ENCODE results near the gene TNFRSF4.

TNFRSF4 gene

DNA sequence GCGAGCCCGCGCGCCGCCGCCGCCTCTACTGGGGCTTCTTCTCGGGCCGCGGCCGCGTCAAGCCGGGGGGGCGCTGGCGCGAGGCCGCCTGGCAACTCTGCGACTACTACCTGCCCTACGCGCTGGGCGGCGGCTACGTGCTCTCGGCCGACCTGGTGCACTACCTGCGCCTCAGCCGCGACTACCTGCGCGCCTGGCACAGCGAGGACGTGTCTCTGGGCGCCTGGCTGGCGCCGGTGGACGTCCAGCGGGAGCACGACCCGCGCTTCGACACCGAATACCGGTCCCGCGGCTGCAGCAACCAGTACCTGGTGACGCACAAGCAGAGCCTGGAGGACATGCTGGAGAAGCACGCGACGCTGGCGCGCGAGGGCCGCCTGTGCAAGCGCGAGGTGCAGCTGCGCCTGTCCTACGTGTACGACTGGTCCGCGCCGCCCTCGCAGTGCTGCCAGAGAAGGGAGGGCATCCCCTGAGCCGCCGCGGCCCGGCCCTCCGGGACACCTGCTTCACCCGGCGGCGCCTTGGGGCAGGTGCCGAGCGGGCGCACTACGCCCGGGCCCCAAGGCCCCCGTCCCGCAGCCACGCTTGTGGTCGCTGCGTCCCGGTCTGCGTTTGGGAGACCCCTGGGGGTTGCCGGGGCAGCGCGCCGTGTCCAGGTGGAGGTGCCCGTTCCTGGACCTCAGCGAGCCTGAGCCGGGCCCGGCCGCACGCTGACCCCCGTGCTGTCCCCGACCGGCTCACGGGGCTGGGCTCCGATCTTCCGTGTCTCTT is 19.0 kb upstream of the TNFRSF4 start:
- TF ChIP-seq, protein P1, sequence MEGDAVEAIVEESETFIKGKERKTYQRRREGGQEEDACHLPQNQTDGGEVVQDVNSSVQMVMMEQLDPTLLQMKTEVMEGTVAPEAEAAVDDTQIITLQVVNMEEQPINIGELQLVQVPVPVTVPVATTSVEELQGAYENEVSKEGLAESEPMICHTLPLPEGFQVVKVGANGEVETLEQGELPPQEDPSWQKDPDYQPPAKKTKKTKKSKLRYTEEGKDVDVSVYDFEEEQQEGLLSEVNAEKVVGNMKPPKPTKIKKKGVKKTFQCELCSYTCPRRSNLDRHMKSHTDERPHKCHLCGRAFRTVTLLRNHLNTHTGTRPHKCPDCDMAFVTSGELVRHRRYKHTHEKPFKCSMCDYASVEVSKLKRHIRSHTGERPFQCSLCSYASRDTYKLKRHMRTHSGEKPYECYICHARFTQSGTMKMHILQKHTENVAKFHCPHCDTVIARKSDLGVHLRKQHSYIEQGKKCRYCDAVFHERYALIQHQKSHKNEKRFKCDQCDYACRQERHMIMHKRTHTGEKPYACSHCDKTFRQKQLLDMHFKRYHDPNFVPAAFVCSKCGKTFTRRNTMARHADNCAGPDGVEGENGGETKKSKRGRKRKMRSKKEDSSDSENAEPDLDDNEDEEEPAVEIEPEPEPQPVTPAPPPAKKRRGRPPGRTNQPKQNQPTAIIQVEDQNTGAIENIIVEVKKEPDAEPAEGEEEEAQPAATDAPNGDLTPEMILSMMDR (IDR thresholded peaks at IDR 0.05; ENCODE audit: borderline replicate concordance, control extremely low read depth, extremely low read depth, insufficient read depth, missing control alignments): no peak
- no peak for DNase-seq (ENCODE audit: low spot score)
- in situ Hi-C loops (cut with MboI; ENCODE audit: low sequenced_read_pairs, unreplicated experiment): no loop called here

DNA sequence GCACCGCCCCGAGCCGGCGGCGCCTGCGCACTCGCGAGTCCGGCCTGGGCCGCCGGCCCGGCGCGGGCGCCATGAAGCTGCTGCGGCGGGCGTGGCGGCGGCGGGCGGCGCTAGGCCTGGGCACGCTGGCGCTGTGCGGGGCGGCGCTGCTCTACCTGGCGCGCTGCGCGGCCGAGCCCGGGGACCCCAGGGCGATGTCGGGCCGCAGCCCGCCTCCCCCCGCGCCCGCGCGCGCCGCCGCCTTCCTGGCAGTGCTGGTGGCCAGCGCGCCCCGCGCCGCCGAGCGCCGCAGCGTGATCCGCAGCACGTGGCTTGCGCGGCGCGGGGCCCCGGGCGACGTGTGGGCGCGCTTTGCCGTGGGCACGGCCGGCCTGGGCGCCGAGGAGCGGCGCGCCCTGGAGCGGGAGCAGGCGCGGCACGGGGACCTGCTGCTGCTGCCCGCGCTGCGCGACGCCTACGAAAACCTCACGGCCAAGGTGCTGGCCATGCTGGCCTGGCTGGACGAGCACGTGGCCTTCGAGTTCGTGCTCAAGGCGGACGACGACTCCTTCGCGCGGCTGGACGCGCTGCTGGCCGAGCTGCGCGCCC is 18.3 kb upstream of the TNFRSF4 start, which contains the start of gene B3GALT6:
TSS of gene B3GALT6 (plus strand) at position 30 of the 588 bp plus-strand sequence. CDS start at position 72, 42 bp downstream.
- TF ChIP-seq, protein P1 (IDR thresholded peaks at IDR 0.05; ENCODE audit: borderline replicate concordance, control extremely low read depth, extremely low read depth, insufficient read depth, missing control alignments): no peak
- DNase-seq (ENCODE audit: low spot score): no peak
- in situ Hi-C loops (cut with MboI; ENCODE audit: low sequenced_read_pairs, unreplicated experiment): no loop called here

DNA sequence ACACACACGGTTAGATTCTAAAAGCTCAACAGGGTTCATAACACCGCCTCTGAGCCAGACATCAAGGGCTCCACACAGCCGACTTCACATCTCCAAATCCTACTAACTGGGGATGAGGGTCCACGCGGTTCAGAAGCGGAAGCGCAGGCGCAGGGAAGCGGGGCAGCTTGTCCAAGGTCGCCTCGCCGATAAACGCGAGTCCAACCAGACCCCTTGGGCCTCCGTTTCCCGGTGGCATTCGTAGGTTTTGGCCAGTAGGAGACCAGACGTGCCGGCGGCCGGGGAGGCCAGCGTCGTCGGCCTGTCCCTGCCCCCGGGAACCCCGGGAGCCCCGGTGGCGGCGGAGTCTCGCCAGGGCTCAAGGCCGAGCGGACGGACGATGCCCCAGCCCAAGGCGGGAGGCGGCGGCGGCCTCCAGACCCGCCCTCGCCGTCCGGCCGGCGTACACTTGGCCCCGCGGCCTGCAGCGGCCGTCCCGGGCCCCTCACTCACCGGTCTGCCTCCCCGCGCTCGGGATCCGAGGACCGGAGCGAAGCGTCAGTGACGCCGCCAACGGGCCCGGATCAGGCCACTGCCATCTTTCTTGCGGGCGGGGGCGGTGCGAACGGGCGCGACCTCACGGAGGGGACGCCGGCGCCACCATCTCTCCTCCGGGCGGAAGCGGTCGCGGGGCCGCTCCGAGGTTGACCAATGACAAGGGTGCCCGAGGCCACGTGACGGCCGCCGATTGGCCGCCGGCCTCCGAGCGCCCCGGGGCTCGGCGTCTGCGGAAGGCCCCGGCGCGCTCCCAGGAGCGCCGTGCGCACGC is 17.7 kb upstream of the TNFRSF4 start, which contains the start of gene SDF4:
TSS of gene SDF4 (minus strand) at position 602 of the 808 bp plus-strand sequence. CDS start 3,229 bp downstream, outside the sequence.
- TF ChIP-seq, protein P1 (IDR thresholded peaks at IDR 0.05; ENCODE audit: borderline replicate concordance, control extremely low read depth, extremely low read depth, insufficient read depth, missing control alignments): no peak
- in situ Hi-C loops (cut with MboI; ENCODE audit: low sequenced_read_pairs, unreplicated experiment): no loop called here
- peak; percentile 100 for DNase-seq (ENCODE audit: low spot score)

DNA sequence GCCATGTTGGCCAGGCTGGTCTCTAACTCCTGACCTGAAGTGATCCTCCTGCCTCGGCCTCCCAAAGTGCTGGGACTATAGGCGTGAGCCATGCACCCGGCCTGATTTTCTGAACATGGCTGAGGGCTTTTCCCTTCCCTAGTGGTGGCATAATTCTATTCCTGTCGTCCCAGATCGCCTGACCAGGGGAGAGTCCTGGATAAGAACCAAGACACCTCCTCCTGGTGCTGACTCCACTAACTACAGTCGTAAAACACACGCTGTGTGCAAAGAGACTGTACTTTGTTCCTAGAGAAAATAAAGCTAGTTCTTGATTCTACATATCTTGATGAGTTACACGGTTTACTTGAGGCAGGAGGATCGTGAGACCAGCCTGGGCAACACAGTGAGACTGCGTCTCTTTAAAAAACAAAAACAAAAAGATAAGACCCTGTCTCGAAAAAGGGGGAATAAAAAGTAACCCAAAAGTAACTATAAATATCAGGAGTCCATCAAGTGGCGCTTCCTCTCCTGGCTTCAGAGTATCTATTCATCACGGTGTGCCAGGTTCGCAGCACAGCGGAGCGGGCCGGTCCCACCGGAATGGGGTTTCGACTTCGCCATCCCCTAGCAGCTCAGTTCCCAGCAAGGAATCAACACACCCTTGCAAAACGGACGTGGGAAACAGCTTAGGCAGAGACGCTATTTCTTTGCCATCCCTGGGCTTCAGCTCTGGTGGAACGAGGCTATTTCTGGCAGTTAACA is 16.9 kb upstream of the TNFRSF4 start:
- in situ Hi-C loops (cut with MboI; ENCODE audit: low sequenced_read_pairs, unreplicated experiment): no loop called here

DNA sequence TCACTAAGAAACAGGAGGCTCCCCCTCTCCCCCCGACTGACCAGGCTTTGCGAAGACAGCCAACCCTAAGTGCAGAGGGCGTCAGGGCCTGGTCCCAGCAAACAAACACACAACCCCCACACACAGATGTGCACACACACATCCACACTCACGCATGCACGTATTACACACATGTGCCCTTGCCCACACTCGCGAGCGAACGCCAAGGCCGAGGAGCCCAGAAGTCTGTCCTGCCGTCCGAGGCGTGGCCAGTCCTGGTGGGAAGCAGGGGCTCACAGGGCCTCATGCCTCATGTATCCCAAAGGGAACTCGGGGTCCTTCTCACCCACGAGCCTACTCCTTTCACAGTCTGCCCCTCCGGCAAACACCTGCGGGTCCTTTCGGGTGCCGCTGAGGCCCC is 15.8 kb upstream of the TNFRSF4 start:
- TF ChIP-seq, protein P1 (IDR thresholded peaks at IDR 0.05; ENCODE audit: borderline replicate concordance, control extremely low read depth, extremely low read depth, insufficient read depth, missing control alignments): no peak
- in situ Hi-C loops (cut with MboI; ENCODE audit: low sequenced_read_pairs, unreplicated experiment): no loop called here
- DNase-seq (ENCODE audit: low spot score): no peak

More for the DNA sequence above, 16.9 kb upstream of the TNFRSF4 start:
- TF ChIP-seq, protein P1 (IDR thresholded peaks at IDR 0.05; ENCODE audit: borderline replicate concordance, control extremely low read depth, extremely low read depth, insufficient read depth, missing control alignments): no peak
- DNase-seq (ENCODE audit: low spot score): no peak

All from GM13976 (cell line).